SKM-1 treated with dmso at 0.1 percent for 144 hours (cell line): Measurements from ENCODE around the gene GOLGA6L9.
"Not testable (repeated sequence)": the region's sequence is repeated elsewhere in the genome, so short reads cannot be mapped to it uniquely, and the experiment has no call there.

Experiments
- DNase-seq: peaks from one replicate; lab custom pipeline; 2025; ENCODE audit not compliant: unreplicated experiment; lab: John Stamatoyannopoulos, UW

GOLGA6L9 gene

GRCh38 chr15:82429693-82430092 is at the start of gene GOLGA6L9:
TSS of gene GOLGA6L9 (plus strand) at chr15:82429816. CDS start at chr15:82430080, 264 bp downstream.
- DNase-seq, result not testable (repeated sequence)

DNA sequence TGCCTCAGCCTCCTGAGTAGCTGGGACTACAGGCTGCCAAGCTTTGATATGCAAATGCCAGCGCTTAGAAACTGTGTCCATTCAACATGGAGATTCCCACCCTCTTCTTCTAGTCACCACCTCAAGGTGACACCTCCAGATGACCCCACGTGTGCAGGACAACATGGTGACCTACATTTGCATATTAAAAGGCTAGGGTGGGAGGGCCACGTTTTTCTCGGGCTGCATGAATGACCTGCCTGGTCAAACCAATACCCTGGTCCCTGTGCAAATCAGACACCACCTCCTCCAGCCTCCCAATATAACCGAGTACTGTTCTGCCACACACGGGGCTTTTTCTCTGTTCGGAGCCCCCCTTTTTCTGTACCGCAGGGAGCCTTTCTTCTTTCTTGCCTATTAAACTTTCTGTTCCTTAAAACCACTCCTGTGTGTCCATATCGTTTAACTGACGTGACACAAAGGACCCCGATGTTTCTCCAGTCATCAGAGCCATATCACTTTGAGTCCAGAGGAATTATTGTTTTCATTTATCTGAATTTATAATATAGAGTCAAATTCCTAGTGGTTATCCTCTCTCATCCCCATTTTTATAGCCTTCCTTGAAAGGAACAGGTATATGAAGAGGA is 48.2 kb upstream of the GOLGA6L9 start:
- not testable (repeated sequence) for DNase-seq

GRCh38 chr15:82387209-82387608 is 42.4 kb upstream of the GOLGA6L9 start:
- not testable (repeated sequence) for DNase-seq

- DNase-seq, result not testable (repeated sequence)
Measured at GRCh38 chr15:82390152-82390551, 39.5 kb upstream of the GOLGA6L9 start.

GRCh38 chr15:82392077-82392476 is 37.5 kb upstream of the GOLGA6L9 start:
- not testable (repeated sequence) for DNase-seq

- DNase-seq, result no peak
Measured at GRCh38 chr15:82393671-82394070, 35.9 kb upstream of the GOLGA6L9 start.

DNA sequence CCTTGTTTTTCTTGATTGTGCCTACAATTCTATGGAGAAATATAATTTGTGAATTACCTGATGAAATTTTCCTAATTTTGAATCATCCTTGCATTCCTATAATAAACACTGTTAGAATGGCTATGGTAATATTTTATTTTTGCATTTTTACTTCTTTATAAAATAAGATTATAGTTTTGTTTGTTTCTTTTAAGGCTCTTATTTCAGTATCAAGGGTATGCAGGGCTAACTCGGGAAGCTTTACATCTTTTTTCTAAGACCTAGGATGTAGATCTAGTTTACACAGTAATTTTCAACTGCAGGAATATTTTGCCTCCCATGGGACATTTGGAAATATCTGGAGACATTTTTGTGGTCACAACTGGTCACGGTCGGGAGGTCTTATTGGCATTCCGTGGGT is 33.8 kb upstream of the GOLGA6L9 start:
- DNase-seq, result not testable (repeated sequence)

DNA sequence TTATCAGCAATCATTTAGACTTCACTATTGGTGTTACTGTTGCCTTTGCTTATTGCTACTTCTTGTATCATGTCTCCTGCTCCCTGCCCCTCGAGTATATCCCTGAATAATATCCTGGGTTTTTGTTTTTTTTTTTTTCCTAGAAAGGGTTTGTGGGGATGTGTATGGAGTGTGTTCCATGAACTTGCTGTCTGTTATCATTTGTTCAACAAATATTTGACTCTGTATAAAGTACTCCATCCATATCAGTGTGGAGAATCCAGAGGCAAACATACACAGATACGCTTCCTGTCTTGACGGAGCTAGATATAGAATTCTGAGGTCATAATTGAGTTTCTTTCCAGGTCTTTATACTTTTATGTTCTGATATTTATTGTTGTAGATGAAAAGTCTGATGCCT is 31.8 kb upstream of the GOLGA6L9 start:
- no peak for DNase-seq

- no peak for DNase-seq
Measured at GRCh38 chr15:82398785-82399184, 30.8 kb upstream of the GOLGA6L9 start.

DNA sequence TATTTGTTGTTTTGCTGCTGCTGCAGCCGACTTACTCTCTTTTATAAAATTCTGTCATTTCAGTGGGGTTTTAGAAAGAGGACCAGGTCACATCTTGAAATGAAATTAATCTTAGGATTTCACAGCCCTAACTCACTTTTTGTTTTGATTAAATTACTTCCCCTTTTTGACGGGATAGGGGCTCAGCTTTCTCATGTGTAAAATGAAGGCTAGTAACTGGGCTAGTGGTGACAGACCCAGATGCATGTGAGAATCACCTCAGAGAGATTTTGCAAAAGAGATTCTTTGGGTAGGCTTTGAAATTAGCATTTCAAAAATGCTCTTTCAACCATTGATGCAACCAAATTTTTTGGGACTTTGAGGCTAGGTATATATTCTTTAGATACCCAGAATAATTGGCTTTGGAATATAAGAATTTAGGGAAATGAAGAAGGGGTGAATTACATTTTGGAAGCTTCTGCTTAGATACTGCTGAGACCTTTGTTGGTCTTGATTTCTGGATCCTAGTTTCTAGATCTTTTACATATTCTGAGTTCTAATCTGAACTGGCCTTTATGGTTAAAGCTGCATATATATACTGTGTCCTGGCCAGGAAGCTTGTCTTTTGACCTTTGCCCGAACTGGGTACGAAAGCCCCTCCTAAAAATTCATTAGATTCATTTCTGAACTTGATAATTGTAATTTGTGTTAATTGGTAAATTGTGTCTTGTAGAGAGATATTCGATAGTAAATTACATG is 30.1 kb upstream of the GOLGA6L9 start:
- not testable (repeated sequence) for DNase-seq

DNA sequence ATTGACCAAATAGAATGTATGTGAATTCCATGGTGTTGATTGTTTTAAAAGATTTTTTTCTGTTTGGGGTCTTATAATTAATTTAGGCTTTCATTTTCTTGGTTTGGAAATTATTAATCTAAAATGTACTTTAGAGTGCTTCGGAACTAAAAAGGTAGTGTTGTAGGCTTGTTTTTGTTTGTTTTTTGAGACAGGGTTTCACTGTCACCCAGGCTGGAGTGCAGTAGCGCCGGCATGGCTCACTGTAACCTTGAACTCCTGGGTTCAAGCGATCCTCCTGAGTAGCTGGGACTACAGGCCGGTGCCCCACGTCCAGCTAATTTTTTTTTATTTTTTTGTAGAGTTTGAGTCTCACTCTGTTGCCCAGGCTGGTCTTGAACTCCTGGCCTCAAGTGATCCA is 27.7 kb upstream of the GOLGA6L9 start:
- not testable (repeated sequence) for DNase-seq

DNA sequence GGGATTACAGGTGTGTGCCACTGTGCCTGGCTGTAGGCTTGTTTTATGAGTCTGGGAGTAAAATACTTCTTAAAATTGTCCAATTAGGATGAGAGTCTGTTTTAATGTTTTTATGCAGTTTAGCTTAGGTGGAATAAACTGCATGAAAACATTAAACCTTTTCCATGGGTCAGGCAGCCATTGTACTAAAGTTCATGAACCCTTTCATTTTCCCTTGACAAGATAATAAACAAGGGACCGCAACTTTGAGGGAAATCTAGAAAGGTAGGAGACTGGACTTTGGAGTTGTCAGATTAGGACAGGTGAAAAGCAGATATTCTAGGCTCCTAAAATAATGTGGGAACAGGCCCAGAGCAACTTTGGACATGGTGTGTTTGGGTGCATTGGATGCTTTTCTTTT is 27.3 kb upstream of the GOLGA6L9 start:
- DNase-seq, result not testable (repeated sequence)

DNA sequence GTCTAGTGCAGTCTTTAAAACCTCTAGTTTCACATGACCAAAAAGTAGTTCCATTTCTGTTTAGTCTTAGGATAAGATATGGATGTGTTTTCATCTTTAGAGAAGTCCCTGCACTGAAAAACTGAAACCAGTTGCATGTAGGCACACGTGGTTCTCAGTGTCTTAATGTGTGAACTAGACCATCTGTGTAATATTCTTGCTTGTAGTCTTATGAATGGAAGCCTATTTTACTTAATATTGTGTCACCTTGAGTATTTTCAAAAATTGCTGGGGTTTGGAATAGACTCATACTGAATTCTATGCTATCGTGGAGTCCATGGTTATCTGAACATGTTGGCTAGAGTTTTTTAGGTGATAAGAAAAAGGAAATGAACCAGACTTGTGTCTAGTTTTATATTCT is 23.4 kb upstream of the GOLGA6L9 start:
- not testable (repeated sequence) for DNase-seq

- DNase-seq, result not testable (repeated sequence)
Measured at GRCh38 chr15:82410306-82410705, 19.3 kb upstream of the GOLGA6L9 start.

GRCh38 chr15:82411595-82411994 is 18.0 kb upstream of the GOLGA6L9 start:
- DNase-seq, result not testable (repeated sequence)

DNA sequence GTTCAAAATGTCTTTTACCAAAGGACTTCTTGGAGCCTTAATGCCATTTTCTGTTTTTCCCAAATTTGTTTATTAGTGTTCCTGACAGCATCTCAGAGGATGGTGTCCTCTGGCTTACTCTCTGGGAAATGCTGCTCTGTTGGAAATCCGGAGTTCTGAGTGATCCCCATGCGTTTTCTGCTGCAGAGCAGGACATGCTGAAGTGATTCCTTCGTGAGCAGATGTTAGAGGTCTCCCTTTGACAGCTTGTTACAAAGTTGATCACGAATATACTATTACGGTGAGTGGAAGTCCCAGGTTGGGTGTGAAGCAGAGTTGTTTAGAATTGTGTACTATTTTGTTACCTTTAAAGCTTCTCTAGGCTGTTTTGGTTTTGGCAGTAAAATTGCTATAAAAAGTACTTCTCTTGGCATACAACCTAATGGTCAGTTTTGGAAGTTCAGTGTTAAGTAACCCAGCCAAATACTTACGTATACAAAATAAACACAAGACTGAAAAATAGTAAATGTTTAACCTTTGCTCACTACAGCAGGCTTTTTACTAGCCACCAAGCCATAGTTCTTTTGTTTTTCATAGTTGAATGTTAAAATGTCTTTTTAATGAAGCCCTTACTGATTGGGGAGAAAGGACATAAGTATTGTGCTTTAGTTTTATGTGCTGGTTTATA is 15.0 kb upstream of the GOLGA6L9 start:
- DNase-seq, result not testable (repeated sequence)

DNA sequence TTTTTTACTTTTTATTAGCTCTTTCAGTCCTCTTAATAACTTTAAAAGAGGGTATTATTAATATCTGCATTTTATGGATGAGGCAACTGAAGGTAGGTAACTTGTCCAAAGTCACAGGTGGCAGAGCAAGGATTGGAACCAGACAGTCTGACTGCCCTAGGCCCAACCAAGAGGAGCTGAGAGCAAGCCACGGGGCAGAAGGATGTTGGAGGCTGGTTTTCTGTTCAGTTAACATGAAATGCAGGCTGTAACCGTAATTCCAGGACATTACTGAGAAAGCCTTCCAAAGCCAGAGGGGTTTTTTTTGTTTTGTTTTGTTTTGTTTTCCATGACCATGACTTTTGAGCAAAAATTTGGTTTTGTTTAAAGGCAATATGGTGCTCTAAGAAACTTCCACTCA is 9.1 kb upstream of the GOLGA6L9 start:
- DNase-seq, result not testable (repeated sequence)

- not testable (repeated sequence) for DNase-seq
Measured at GRCh38 chr15:82420966-82421365, 8.7 kb upstream of the GOLGA6L9 start.

GRCh38 chr15:82427117-82427516 is 2.5 kb upstream of the GOLGA6L9 start:
- not testable (repeated sequence) for DNase-seq

DNA sequence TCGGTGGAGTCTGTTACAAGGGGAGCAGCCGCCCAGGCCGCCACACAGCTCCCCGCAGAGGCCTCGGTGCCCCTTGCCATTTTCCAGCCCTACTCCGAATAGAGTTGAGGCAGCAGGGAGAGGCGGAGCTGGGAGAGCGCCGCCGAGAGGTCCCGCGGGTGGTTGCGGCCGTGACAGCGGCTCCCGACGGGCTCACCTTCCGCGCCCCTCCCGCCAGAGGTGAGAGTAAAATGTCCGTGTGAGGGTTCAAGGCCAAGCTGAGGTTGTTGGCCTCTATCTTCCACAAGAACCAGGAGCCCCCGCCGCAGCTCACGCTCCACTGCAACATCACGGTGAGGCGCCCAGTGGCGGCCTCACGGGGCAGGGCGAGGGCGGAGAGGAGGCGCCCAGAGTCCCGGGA is 15.8 kb downstream of the GOLGA6L9 start:
- DNase-seq, result not testable (repeated sequence)

GRCh38 chr15:82457336-82457735 is 27.7 kb downstream of the GOLGA6L9 start:
- DNase-seq, result not testable (repeated sequence)

DNA sequence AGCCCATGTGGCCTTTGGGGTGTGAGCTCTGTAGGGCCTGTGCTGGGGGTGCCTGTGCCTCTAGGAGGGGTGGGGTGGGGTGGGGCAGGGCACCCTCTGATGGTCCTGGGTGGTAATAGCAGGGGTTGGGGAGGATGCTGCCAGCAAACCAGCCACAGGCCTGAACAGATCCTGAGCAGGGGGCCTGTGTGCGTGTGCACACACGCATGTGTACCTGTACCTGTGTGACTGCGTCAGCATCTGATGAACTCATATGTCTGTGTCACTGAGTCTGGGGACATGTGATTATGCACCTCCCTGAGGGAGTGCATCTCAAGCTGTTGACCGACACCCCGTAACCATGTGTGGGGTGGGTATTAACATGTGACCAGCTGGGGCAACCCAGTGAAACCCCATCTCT is 36.0 kb downstream of the GOLGA6L9 start:
- not testable (repeated sequence) for DNase-seq
